ENCODE data around the gene DEPDC4. TPM values are rescaled to one million over a fixed set of nuclear protein-coding genes. Genes with fewer than 3 reads are reported as not detected.

Gene DEPDC4
- total and polyA plus RNA-seq, 10 of the 15 experiments (the other 5 are each of a cell fraction or from before 2014, with no cell fraction given), result 1.5 to 4.7 (median 2.2) TPM

- TF ChIP-seq ELK1 (IDR thresholded peaks at IDR 0.05; ENCODE audit: low read depth, low read length) (no peak), CBX3 (IDR thresholded peaks at IDR 0.05; ENCODE audit: borderline replicate concordance, low read depth) (no peak)
These were observed 13.4 kb downstream of the DEPDC4 start (continued) for GRCh38 chr12:100253437-100253836.

- no peak overlapping the region for H2AFZ ChIP-seq (ENCODE audit: control insufficient read depth, low read depth, low read length)
- intact Hi-C loops (cut with micrococcal nuclease; ENCODE audit: unreplicated experiment), result no loop called here
- no peaks in the 10 kb centered on the region for H3K9me3 ChIP-seq (replicated peaks; ENCODE audit: control insufficient read depth, insufficient read depth, low read length)
- H3K4me2 ChIP-seq (ENCODE audit: control insufficient read depth, insufficient read depth), result no peak overlapping the region
- no peaks in the 10 kb centered on the region for H3K79me2 ChIP-seq (ENCODE audit: control insufficient read depth, insufficient read depth, low read length)
- H3K4me3 ChIP-seq, result no peak overlapping the region
- WGBS (ENCODE audit: insufficient coverage, insufficient replicate concordance, low lambda C conversion rate, missing lambda C conversion rate), result 70% methylated on average over 2 of the region's 2 CpGs
- H3K27ac ChIP-seq (ENCODE audit: control insufficient read depth, insufficient read depth), result no peak overlapping the region
- DNase-seq (ENCODE audit: low read depth, low spot score), result no peak
- no peaks in the 10 kb centered on the region for H3K27me3 ChIP-seq (replicated peaks in 1 of 2; ENCODE audit: control insufficient read depth in 2 of 2, insufficient read depth in 2 of 2, low read length in 1 of 2)
- no peaks in the 10 kb centered on the region for H3K36me3 ChIP-seq (ENCODE audit: control insufficient read depth in 2 of 2, insufficient read depth in 2 of 2, low read length in 1 of 2)
- RAD21 ChIA-PET (ENCODE audit: unreplicated experiment), result no interaction called here
- no peak for FAIRE-seq
- no peaks in the 10 kb centered on the region for H3K4me1 ChIP-seq (ENCODE audit: control insufficient read depth, insufficient read depth, low read length)
- no peak overlapping the region for H3K9ac ChIP-seq (ENCODE audit: control insufficient read depth, insufficient read depth, low read length)
- ATAC-seq, result no peak
- no TSS peak for BruUV-seq (replicated peaks)
- TF ChIP-seq EZH2 (IDR thresholded peaks at IDR 0.05; ENCODE audit: borderline replicate concordance, control insufficient read depth, low read depth, low read length) (no peak), KLF5 (IDR thresholded peaks at IDR 0.05; ENCODE audit: partially characterized antibody) (no peak), KDM1A (IDR thresholded peaks at IDR 0.05; ENCODE audit: borderline replicate concordance) (no peak), ASH2L (IDR thresholded peaks at IDR 0.05; ENCODE audit: borderline replicate concordance, low read depth) (no peak)
- H4K20me1 ChIP-seq (ENCODE audit: control insufficient read depth, insufficient read depth), result no peaks in the 10 kb centered on the region
- in situ Hi-C loops (cut with MboI), result no loop called here
- CTCF ChIA-PET, result interaction anchor here (2.1 kb wide), 1 partner anchor 17 kb away, joined by 5 read pairs; no protein-coding TSS in a partner anchor
- POLR2A ChIA-PET, result no interaction called here
- SMC1A ChIA-PET (ENCODE audit: uncharacterized antibody, unreplicated experiment), result no interaction called here
These were observed 15.0 kb downstream of the DEPDC4 start for GRCh38 chr12:100251917-100252316.
